Midbrain (tissue), 1 donor: ENCODE measurements around the gene PPL.
A peak's percentile ranks its signal among the peaks of the same experiment; 100 is the strongest.
"Not testable (repeated sequence)": the region's sequence is repeated elsewhere in the genome, so short reads cannot be mapped to it uniquely, and the experiment has no call there.

Experiments
- DNase-seq: peaks from one replicate; lab custom pipeline; 2025; lab: John Stamatoyannopoulos, UW

Gene PPL, protein sequence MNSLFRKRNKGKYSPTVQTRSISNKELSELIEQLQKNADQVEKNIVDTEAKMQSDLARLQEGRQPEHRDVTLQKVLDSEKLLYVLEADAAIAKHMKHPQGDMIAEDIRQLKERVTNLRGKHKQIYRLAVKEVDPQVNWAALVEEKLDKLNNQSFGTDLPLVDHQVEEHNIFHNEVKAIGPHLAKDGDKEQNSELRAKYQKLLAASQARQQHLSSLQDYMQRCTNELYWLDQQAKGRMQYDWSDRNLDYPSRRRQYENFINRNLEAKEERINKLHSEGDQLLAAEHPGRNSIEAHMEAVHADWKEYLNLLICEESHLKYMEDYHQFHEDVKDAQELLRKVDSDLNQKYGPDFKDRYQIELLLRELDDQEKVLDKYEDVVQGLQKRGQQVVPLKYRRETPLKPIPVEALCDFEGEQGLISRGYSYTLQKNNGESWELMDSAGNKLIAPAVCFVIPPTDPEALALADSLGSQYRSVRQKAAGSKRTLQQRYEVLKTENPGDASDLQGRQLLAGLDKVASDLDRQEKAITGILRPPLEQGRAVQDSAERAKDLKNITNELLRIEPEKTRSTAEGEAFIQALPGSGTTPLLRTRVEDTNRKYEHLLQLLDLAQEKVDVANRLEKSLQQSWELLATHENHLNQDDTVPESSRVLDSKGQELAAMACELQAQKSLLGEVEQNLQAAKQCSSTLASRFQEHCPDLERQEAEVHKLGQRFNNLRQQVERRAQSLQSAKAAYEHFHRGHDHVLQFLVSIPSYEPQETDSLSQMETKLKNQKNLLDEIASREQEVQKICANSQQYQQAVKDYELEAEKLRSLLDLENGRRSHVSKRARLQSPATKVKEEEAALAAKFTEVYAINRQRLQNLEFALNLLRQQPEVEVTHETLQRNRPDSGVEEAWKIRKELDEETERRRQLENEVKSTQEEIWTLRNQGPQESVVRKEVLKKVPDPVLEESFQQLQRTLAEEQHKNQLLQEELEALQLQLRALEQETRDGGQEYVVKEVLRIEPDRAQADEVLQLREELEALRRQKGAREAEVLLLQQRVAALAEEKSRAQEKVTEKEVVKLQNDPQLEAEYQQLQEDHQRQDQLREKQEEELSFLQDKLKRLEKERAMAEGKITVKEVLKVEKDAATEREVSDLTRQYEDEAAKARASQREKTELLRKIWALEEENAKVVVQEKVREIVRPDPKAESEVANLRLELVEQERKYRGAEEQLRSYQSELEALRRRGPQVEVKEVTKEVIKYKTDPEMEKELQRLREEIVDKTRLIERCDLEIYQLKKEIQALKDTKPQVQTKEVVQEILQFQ (N-terminal part only)

DNA sequence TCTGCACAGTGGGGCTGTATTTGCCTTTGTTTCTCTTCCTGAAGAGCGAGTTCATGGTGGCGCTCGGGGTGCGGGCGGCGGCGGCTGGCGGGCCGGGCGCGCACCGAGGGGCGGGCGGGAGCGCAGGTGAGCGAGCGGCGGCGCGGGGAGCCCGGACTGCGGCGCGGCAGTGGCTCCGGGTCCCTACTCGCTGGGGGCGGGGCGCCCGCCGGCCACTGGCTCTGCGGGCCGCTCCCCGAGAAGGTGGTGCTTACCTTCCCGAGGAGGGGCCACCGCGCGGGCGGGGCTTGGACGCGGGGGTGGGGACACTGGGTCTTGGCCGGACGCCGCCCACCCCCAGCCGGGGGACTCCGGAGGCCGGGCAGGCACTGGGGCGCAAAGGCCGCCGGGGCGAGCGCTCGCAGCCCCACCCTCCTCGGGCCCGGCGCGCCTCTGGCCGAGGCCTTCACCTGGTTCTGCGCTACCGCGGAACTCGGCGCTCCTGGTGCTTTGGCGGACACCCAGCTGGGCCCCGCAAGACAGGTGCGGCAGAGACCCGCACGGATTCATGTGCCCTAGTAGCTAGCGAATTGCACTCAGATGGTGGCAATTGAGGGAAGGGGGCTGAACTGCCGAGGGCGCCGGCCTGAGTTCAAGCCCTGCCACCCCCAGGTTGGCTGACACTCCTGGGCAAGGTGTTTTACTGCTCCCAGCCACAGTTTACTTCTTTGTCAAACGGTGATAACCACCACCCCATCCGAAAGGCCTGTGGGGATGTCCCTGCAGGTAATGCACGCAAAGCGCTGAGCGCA lies at the start of gene PPL:
PPL (minus strand) TSS at position 158 of the 791 bp plus-strand sequence; CDS start at position 55, 103 bp downstream.
- no peak for DNase-seq

DNA sequence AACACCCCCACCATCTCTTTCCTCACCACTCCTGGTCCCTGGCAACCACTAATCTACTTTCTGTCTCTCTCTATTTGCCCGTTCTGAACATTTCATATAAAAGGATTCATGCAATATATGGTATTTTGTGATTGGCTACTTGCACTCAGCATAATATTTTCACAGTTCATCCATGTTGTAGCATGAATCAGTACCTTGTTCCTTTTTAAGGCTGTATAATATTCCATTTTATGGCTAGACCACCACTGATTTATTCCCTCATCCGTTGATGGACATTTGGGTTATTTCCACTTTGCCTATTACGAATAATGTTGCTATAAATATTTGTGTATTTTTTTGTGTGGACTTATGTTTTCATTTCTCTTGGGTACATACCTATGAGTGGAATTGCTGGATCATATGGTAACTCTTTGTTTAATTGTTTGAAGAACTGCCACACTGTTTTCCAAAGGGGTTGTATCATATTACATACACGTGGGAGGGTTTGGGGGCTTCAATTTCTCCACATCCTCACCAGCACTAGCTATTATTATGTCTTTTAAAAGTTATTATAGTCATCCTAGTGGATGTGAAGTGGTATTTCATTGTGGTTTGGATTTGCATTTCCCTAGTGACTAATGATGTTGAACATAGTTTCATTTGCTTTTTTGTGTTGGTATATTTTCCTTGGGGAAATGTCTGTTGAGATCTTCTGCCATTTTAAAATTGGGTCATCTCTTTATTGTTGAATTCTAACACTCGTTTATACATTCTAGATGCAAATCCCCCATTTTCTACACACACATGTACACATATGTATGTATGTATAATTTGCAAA lies 47.4 kb upstream of the PPL start:
- no peak for DNase-seq

DNA sequence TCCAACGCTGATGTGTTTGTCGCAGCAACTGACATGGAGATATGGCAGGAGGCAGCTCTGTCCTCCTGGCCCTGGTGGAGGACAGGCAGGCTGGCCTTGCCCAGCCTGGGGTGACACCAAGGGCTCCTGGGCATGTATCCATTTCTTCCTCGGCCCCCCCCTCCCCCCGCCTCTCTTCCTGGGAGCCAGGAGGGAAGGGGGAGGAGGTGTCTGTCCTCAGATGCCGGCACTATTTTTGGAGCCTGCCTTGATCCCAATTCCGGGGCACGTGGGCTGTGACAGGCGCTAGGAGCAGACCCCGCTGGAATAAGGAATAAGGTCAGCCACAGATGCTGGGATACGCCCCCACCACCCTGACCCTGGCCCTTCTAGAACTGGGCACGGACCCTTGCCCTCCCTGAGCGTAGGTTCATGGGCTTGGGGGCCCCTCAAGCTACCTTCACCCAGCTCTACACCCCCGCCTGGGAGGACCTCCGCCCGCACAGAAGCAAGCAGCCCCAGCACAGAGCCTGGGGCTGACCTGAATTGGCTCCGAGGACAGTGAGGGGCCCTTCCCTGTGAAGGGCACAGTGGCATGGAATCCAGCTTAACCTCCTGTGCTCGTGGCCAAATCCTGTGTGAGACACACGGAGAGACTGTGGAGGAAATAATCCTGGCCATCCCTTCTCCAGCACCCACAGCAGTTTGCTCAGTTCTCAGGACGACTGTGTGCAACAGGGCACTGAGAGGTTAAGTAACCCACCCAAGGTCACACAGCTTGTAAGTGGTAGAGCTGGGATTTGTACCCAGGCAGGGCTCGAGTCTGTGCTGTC lies 45.3 kb upstream of the PPL start:
- no peak for DNase-seq

DNA sequence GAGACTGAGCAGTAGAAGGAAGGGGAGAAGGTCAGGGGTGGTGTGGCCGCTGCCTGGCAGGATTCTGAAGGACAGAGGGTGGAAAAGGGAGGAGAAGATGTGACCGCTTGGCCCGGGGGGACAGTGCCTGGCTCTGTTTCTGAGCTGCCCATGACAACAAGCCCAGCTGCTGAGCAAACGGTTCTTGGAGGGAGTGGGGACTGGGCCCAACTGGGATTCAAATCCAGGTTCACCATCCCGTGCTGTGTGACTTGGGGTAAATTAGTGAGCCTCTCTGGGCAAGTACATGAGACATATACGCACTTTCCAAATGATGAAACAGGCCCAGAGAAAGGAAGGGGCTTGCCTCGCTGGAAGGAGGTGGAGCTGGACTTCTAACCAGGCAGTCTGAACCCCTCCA lies 44.5 kb upstream of the PPL start:
- DNase-seq = peak; percentile 27

DNA sequence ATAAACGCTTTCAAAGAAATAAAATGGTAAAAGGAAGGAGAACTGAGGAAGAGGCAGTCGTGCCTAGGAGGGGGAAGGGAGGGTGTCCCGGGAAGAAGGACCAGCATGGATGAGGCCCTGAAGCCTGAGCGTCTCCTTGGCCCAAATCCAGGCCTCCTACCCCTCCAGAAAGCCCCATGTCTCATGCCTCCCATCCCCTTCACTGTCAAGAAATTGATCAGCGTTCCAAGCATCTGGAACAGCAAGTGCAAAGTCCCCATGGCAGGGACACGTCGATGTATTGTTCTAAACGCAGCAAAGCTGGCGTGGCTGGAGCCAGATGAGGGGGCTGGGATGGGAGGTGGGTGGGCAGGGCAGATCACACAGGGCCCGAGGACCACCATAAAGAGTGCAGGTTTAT lies 43.7 kb upstream of the PPL start:
- DNase-seq = no peak

DNA sequence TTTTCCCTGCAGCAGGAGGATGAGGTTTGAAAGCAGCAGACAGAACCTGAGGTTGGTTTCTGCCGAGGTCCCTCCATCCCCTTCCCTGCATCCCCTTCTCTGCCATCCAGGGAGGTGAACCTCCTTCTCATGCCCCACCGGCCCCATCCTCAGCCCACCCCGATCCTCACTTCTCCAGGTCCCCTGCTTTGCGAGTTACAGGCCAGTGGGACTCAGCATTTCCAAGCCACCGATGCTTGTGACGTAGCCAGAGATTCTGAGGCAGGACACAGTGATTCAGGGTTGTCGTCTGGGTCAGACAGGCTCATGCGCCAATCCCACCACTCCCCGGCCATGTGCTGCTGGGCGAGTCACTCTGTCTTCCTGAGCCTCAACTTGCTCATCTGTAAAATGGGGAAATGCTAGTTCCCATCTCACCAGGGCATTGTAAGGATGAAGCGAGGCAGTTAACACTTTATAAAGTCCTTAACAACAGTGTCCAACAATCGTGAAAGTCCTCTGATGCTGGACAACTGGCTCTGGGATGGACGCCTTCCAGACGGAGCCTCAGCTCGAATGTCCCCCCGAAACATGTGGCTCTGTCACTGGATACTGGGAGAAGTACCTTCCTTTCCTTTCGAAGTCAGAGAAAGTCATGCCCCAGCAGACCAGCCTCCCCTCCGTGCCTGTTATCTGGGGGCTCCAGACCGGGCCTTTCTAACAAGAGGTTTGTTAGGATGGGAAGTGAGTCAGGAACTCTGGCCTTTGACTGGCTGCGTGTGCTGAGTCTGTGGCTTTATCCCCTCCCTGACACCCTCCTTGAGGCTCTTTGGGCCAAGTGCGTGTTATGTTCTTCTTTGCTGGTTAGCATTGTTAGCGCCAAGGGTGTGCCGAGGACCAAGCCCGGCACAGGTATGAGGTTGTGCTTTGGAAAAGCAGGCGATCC lies 43.0 kb upstream of the PPL start:
- DNase-seq = no peak

DNA sequence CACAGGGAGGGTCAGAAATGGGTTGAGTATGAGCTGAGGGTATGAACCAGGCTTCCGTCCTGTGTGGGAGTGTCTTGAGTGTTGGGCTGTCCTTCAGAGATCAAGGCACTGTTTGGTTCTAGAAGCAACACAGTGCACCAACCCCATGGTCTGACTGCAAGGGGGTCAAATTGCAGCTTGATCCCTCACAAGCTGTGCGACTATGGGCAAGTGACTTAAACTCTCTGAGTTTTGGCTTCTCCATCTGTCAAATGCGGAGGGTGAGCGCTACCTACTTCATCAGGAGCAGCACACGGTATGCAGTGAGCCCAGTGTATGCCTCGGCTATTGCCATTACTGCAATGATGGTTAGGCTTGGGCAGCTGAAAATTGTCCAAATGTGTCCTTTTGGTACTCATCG lies 42.2 kb upstream of the PPL start:
- no peak for DNase-seq

DNA sequence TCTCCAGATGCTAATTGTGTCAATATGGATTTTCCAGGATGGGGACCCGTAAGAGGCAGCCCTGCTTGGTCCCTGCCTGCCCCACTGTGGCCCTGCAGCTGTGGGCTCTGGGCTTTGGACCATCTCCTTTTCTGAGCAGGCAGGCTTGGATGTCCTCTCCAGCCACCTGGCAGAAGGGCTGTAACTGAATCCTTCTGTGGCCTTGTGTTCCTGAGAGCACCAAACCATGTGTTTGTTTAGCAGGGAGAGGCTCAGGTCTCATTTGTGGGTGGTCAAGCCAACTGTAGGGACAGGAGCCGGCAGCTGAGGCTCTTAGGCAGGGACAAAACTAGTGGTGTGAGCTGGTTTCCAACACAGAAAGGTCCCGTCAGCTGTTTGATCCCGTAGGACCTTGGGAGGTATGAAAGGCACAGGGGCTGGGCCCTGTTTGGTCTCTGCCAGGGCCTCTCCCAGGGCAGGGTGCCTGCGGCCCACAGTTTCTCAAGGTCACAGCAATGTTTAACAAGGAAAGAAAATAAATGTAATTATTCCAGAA lies 39.7 kb upstream of the PPL start:
- no peak for DNase-seq

DNA sequence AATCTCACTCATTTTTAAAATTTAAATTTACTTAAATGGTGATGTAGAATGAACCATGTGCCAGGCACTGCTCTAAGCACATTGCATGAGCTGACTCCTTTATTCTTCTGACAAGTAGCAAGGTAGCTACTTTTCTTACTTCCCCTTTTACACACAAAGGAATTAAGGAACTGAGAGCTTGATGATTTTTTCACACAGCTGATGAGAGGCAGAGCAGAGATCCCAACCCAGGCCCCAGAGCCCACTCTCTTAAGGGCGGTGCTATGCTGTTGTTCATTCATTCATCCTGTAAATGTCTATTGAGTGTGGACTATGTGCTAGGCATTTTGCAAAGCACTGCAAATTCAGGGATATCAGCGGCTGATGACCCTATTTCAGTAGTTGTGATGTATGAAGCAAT lies 39.1 kb upstream of the PPL start:
- DNase-seq = no peak

DNA sequence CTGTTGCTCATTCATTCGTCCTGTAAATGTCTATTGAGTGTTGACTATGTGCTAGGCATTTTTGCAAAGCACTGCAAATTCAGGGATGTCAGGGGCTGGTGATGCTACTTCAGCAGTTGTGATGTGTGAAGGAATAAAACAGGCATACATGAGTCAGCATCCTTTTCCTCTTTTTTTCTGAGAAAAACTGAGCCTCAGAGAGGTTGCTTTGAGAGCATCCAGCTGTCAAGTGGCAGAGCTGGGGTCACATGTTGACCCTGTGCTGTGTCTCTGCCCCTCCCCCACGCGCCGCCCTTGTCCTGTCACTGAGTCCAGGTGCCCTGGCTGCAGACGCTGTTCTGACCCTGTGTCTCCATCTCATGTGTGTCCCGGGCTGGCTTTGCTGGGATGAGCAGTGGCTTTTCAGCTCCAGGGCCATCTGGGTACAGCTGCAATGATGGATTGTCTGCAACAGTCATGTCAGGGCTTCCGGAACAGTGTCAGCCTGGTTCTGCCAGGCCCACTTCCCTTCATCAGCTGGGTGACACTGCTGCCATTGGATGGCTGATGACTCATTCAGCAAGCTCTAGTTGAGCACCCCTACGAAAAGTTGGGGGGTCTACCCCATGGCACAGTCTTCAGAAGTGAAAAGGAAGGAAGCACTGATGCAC lies 36.1 kb upstream of the PPL start:
- DNase-seq = peak; percentile 75

DNA sequence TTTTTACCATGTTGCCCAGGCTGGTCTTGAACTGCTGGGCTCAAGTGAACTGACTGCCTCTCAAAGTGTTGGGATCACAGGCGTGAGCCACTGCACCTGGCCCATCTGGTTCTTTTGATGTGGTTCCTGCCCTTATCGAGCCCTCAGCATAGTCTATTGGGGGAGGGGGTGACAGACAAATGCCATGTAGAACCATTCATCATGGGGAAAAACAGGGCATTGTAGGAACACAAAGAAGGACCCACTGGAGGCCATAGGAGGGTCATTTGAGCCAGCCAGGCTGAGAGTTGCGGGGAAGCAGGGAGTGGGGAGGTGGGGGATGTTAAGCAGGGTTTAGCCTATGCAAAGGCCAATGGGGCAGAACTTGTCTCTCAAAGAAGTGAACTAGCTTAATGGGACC lies 33.1 kb upstream of the PPL start:
- DNase-seq = no peak

DNA sequence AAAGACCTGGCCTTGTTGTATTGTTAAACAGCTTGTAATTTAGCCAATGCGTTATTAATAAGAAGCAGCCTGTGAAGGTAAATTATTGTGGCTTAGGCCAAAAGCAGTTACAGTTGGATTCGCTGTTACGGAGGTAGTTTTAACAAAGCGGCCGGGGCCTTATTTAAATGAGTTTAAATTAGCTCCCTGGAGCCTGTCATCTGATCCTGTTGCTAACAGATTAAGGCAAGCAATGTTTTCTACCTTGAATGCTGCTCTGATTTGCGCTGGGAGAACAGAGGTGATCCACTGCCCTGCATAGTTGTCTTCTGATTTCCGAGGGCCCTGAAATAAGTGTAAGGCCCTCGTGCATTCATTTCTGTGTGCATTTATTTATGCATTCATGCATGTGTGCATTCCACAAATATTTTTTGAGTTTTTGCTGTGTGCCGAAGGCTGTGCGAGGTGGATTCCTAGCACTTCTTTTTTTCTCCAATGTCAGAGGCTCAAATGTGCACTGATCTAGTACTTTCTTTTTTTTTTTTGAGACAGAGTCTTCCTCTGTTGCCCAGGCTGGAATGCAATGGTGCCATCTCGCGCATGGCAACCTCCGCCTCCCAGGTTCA lies 32.0 kb upstream of the PPL start:
- no peak for DNase-seq

DNA sequence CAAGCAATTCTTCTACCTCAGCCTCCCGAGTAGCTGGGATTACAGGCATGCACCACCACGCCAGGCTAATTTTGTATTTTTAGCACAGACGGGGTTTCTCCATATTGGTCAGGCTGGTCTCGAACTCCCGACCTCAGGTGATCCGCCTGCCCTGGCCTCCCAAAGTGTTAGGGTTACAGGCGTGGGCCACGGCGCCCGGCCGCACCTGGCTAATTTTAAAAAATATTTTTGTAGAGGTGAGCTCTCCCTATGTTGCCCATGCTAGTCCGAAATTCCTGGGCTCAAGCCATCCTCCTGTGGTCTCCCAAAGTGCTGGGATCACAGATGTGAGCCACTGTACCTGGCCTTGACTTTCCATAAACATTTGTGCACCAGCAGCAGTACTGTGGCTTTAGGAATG lies 31.3 kb upstream of the PPL start:
- not testable (repeated sequence) for DNase-seq

DNA sequence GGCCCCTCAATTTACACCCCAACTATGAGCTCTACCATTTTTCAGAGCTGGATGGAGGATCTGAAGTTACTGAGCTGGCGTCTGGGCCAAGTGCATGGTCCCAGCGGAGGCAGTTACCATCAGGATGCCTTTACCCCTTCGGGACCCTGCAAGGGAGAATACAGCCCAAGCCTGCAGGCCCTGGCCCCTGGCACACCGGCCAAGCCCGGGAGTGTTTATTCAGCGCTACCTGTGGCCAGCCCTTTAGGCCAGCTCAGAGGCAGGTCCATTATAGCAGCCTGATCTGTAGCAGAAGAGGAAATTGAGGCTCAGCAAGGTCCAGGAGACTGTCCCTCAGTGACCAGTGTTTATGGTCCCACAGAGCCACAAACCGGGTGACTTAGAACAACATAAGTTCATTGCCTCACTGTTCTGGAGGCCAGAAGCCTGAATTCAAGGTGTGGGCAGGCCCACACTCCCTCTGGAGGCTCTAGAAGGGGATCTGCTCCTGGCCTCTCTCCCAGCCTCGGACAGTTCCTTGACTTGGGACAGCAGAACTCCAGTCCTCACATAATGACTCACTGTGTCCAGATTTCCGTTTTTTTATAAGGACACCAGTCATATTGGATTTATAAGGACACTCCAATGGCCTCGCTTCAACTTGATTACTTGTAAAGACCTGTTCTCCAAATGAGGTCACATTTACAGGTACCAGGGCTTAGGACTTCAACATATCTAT lies 29.9 kb upstream of the PPL start:
- no peak for DNase-seq

DNA sequence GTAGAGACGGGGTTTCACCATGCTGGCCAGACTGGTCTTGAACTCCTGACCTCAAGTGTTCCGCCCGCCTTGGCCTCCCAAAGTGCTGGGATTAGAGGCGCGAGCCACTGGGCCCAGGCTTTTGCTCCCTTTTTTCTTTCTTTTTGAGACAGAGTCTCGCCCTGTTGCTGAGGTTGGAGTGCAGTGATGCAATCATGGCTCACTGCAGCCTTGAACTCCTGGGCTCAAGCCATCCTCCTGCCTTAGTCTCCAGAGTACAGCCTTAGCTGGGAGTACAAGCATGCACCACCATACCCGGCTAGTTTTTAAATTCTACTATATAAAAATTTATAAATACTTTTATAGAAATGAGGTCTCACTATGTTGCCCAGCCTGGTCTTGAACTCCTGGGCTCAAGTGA lies 26.6 kb upstream of the PPL start:
- not testable (repeated sequence) for DNase-seq

DNA sequence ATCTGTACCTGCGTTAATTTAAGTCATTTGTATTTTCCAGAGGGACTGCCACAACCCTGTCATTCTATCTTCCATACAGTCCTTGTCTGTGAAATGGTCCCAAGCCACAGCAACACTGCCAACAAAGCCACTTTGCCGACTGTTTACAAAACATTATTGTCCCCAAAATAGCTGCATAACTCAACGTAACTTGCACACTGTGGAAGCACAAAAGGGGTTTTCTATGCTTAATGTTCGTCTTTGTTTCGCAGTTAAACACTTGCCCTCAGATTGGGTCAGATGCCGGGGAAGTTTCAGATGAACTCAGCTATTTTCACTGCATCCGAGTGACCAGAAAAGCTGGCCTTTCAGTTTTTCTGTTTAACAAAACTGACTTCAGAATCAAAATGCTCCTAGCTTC lies 25.8 kb upstream of the PPL start:
- DNase-seq = peak; percentile 89

DNA sequence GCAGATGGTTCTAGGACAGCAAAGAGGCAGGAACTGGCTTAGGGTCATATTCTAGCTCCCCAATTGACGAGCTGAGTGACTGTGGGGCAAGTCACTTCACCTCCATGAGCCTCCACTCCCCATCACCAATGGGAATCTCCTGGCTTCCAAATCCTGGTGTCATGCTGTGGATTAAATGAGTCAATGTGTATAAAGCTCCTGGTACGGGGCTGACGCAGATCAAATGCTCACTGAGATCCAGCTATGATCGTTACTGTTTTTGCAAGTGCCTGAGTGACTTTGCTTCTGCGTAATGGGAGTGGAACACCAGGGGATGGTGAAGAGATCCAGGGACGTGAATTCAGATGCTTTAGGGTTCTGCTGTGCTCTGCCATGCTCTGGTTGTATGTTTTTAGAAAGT lies 23.6 kb upstream of the PPL start:
- no peak for DNase-seq
